ENCODE measurements around the gene FBXO42. TPM values are rescaled to one million over a fixed set of nuclear protein-coding genes. Genes with fewer than 3 reads are reported as not detected.
A peak's percentile ranks its signal among the peaks of the same experiment; 100 is the strongest.

FBXO42 gene
- total and polyA plus RNA-seq, 2 of the 13 experiments (the other 11 are each of a cell fraction or from before 2014, with no cell fraction given): 7.6 to 17.5 TPM

GRCh38 chr1:16367258-16367967, 15.1 kb upstream of the FBXO42 start (continued):
- TF ChIP-seq ZNF501 (CRISPR knock-in tag; IDR thresholded peaks at IDR 0.05): peak; percentile 42
- TF ChIP-seq ZUFSP (CRISPR knock-in tag; IDR thresholded peaks at IDR 0.05; ENCODE audit: borderline replicate concordance): no peak
- no peak for TF ChIP-seq TCF12 (IDR thresholded peaks at IDR 0.05)
- peak; percentile 61; the same call in 1 of the 2 replicates for TF ChIP-seq TCF12 (CRISPR knock-in tag; IDR thresholded peaks at IDR 0.05)
- peak; percentile 71 for TF ChIP-seq MAZ (IDR thresholded peaks at IDR 0.05; ENCODE audit: borderline replicate concordance, low read depth, low read length)
- TF ChIP-seq MAZ (CRISPR knock-in tag; IDR thresholded peaks at IDR 0.05; ENCODE audit: low read depth): peak; percentile 94
- TF ChIP-seq E2F2 (CRISPR knock-in tag; IDR thresholded peaks at IDR 0.05; ENCODE audit: borderline replicate concordance): peak; percentile 62; the same call in 1 of the 2 replicates
- TF ChIP-seq KLF15 (CRISPR knock-in tag; IDR thresholded peaks at IDR 0.05; ENCODE audit: borderline replicate concordance): no peak
- no peak for TF ChIP-seq GTF2F1 (IDR thresholded peaks at IDR 0.05; ENCODE audit: low read length)
- TF ChIP-seq POLR2AphosphoS2 (IDR thresholded peaks at IDR 0.05; ENCODE audit: low read depth, low read length): no peak
- no peak for TF ChIP-seq PAF1 (CRISPR knock-in tag; IDR thresholded peaks at IDR 0.05)
- 0 out of 2 replicates have a peak, but pooled peaks have one; percentile 68 for TF ChIP-seq RFXAP (CRISPR knock-in tag; IDR thresholded peaks at IDR 0.05; ENCODE audit: borderline replicate concordance)
- TF ChIP-seq NFIC (IDR thresholded peaks at IDR 0.05; ENCODE audit: low read length): no peak
- TF ChIP-seq NCOA5 (CRISPR knock-in tag; IDR thresholded peaks at IDR 0.05): no peak
- no peak for TF ChIP-seq CCDC6 (CRISPR knock-in tag; IDR thresholded peaks at IDR 0.05)
- no peak for TF ChIP-seq MATR3 (CRISPR knock-in tag; IDR thresholded peaks at IDR 0.05)
- TF ChIP-seq HCFC1 (IDR thresholded peaks at IDR 0.05; ENCODE audit: low read depth, low read length): no peak
- TF ChIP-seq FOXO1 (CRISPR knock-in tag; IDR thresholded peaks at IDR 0.05): no peak; the same call in 1 of the 2 replicates
- no peak for TF ChIP-seq ZNF343 (CRISPR knock-in tag; IDR thresholded peaks at IDR 0.05)
- TF ChIP-seq ZNF781 (CRISPR knock-in tag; IDR thresholded peaks at IDR 0.05; ENCODE audit: borderline replicate concordance, not compliant biosample characterization): peak; percentile 39
- TF ChIP-seq HMGA1 (CRISPR knock-in tag; conservative IDR thresholded peaks at IDR 0.05): no peak
- TF ChIP-seq KAT2B (IDR thresholded peaks at IDR 0.05; ENCODE audit: borderline replicate concordance, low read depth, low read length): no peak
- TF ChIP-seq ZNF350 (CRISPR knock-in tag; IDR thresholded peaks at IDR 0.05; ENCODE audit: borderline replicate concordance, low read depth): peak; percentile 33
- TF ChIP-seq HOXD1 (CRISPR knock-in tag; IDR thresholded peaks at IDR 0.05): peak; percentile 71; the same call in 1 of the 2 replicates
- no peak for TF ChIP-seq ZNF431 (CRISPR knock-in tag; IDR thresholded peaks at IDR 0.05; ENCODE audit: borderline replicate concordance, low read depth)
- TF ChIP-seq ZNF335 (CRISPR knock-in tag; IDR thresholded peaks at IDR 0.05): peak; percentile 65; the same call in 1 of the 2 replicates
- peak; percentile 4; the same call in 1 of the 2 replicates for TF ChIP-seq BCL6 (CRISPR knock-in tag; IDR thresholded peaks at IDR 0.05)
- TF ChIP-seq NRL (CRISPR knock-in tag; IDR thresholded peaks at IDR 0.05; ENCODE audit: borderline replicate concordance): peak; percentile 62
- TF ChIP-seq TBX3 (IDR thresholded peaks at IDR 0.05; ENCODE audit: borderline replicate concordance): no peak
- TF ChIP-seq TP53 (CRISPR knock-in tag; conservative IDR thresholded peaks at IDR 0.05): 0 out of 2 replicates have a peak, but pooled peaks have one; percentile 87
- no peak for TF ChIP-seq MBNL3 (CRISPR knock-in tag; conservative IDR thresholded peaks at IDR 0.05)
